NCI-H128 (cell line): Measurements from ENCODE around the gene WARS2.
"Not testable (repeated sequence)": the region's sequence is repeated elsewhere in the genome, so short reads cannot be mapped to it uniquely, and the experiment has no call there.

Source experiments
- DNase-seq: peaks from one replicate; lab custom pipeline; 2025; ENCODE audit not compliant: unreplicated experiment; lab: John Stamatoyannopoulos, UW

Gene WARS2

DNA sequence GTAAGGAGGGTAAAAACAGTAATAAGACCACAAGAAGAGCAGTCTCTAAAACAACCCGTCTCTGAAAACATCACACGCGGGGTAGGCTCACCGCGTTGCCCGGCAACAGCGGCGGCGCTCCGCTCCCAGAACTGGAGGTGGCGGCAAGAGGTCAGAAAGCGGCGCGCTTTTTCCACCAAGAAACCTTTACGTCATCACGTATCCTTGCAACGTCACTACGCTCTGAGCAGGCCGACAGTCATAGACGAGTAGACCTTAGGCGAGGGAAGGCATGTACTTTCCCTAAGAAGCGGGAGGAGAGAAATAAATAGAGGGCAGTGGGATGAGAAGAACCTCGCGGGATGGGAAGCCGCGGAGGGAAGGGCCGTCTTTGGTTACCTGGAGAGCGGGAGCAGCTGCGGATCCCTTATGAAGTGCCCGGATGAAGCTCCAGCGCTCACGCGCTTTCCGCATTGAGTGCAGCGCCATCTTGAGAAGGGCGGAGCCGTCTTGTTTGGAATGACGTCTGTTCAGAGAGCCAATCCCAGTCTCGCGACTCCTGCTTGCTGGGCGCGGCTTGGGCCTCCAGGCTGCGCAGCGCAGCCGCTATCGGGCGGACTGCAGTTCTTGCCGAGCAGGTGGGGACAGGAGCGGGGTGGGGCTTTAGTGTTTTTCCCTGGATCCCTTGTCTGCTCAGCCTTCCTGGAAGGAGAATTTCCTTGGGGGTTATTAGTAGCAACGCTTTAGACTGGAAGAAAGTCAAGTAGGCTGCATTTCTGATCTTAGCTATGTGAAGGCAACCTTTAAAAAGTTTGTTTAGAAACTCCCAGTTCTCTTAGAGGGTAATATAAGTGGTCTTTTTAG, at the start of gene WARS2:
Gene WARS2 (minus strand): TSS at position 477 of the 843 bp plus-strand sequence. CDS start 9 bp downstream, at position 468.
- peak; percentile 96 for DNase-seq

DNA sequence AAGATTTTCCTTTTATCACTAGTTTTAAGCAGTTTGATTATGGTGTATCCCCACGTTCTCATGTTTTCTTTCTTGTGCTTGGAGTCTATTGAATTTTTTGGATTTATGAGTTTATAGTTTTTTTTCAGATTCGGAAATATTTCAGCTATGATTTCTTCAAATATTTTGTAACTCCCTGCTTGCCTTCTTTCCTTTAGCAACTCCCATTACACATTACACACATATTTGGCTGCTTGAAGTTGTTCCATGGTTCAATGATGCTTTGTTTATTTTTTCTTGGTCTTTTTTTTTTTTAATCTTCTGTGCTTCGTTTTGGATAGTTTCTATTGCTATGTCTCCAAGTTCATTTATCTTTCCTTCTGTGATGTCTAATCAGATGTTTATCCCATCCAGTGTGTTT, 48.5 kb upstream of the WARS2 start:
- DNase-seq = no peak

DNA sequence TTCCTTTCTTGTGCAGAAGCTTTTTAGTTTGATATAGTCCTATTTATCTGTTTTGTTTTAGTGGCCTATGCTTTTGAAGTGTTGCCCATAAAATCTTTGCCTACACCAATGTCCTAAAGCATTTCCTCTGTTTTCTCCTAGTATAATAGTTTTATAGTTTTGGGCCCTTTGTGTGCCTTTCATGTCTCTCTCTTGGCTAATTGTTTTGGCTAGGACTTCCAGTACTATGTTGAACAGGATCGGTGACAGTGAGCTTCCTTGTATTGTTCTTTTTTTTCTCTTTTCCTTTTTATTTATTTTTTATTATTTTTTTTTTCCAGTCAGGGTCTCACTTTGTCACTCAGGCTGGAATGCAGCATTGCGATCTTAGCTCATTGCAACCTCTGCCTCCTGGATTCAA, 47.0 kb upstream of the WARS2 start:
- no peak for DNase-seq

DNA sequence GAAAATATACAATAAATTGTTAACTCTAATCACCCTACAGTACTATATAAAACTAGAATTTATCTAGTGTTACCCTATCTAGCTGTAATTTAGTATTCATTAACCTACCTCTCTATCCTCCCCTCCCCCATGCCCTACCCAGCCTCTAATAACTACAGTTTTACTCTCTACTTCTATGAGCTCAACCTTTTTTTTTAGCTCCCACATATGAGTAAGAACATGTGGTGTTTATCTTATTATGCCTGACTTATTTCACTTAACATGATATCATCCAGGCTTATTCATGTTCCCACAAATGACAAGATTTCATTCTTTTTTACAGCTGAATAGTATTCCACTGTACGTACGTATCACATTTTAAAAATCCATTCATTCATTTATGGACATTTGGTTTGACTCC, 46.0 kb upstream of the WARS2 start:
- DNase-seq = no peak

DNA sequence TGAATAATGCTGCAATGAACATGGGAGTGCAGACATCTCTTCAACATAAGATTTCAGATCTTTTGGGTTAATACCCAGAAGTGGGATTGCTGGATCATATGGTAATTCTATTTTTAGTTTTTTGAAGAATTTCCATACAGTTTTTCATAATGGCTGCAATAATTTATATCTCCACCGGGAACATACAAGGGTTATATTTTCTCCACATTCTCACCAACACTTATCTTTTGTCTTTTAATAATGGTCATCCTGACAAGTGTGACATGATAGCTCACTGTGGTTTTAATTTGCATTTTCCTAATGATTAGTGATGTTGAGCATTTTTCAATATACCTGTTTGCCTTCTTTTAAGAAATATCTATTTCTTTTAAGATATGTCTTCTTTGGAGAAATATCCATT, 44.5 kb upstream of the WARS2 start:
- no peak for DNase-seq

DNA sequence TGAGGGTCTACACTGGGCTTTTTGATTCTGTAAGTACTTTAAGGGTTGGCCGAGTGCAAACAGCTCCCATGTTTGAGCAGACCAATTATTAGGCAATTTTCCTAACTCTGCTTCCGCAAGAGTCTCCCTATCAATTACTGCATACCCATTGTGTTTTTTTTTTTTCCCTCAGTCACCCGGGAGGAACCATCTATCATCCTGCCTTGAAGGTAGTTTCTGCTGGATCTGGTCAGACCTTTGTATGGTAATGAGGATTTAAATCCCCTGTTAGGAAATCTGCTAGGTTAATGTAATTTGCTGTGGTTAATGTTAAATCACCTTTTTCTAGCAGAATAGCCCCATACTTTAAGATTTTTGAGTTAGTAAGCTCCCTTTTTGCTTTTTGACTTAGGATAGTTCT, 40.8 kb upstream of the WARS2 start:
- no peak for DNase-seq

DNA sequence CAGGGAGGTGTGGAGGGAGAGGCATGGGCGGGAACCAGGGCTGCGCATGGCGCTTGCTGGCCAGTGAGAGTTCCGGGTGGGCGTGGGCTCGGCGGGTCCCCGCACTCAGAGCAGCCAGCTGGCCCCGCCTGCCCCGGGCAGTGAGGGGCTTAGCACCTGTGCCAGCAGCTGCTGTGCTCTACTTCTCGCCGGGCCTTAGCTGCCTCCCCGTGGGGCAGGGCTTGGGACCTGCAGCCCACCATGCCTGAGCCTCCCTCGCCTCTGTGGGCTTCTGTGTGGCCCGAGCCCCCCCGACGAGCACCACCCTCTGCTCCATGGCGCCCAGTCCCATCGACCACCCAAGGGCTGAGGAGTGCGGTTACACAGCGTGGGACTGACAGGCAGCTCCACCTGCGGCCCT, 38.6 kb upstream of the WARS2 start:
- DNase-seq = no peak

DNA sequence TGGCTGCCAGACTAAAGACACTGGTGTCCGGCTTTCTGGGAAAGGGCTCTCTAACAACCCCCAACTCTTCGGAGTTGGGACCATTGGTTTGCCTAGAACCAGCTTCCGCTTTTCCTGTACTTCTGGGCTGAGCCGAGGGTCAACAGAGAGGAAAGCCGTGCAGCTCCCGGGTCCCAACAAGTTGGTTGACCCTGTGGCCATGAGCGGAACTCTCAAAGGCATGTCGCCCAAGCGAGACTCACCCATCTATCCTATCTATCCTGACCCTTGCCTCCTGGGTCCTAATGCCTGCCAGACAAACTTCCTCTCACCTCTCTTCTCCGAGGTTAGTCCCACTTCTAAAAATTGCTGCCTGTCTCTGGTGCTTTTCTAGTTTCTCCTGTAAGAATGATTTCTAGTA, 32.5 kb upstream of the WARS2 start:
- not testable (repeated sequence) for DNase-seq

DNA sequence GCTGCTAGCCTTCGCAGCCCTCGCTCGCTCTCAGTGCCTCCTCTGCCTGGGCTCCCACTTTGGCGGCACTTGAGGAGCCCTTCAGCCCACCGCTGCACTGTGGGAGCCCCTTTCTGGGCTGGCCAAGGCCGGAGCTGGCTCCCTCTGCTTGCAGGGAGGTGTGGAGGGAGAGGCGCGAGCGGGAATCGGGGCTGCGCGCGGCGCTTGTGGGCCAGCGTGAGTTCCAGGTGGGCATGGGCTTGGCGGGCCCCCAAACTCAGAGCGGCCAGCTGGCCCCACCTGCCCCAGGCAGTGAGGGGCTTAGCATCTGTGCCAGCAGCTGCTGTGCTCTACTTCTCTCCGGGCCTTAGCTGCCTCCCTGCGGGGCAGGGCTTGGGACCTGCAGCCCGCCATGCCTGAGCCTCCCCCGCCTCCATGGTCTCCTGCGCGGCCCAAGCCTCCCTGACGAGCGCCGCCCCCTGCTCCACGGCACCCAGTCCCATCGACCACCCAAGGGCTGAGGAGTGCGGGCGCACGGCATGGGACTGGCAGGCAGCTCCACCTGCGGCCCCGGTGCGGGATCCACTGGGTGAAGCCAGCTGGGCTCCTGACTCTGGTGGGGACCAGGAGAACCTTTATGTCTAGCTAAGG, 31.0 kb upstream of the WARS2 start:
- not testable (repeated sequence) for DNase-seq

DNA sequence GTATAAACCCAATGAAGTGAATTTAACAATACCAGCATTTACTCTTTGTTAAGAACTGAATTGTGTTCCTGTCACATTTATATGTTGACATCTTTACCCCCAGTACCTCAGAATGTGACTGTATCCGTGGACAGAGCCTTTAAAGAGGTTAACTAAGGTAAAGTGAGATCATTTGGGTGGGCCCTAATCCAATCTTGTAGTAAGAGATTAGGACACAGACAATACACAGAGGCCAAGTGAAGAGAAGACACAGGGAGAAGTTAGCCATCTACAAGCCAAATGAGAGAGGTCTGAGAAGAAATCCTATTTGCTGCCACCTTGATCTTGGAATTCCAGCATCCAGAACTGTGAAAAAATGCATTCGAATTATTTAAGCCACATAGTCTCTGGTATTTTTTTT, 22.9 kb upstream of the WARS2 start:
- DNase-seq = no peak

DNA sequence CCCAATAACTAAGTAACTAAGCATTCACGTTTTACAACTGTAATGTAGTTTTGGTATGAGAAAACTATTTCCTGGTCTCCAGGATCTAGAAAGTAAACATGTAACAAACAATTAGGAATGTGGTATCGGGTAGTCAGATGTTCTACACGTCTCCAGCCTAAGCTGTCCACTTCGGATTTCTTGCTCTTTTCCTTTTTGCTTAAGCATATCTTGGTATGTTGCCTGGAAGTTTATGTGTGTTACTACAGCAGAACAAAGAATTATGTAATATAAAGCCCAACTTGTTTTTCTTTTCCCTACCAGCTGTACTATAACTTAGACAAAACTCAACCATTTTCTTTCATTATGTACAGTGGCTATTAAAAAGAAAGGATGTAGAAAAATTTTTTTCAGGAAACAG, 20.4 kb upstream of the WARS2 start:
- no peak for DNase-seq

DNA sequence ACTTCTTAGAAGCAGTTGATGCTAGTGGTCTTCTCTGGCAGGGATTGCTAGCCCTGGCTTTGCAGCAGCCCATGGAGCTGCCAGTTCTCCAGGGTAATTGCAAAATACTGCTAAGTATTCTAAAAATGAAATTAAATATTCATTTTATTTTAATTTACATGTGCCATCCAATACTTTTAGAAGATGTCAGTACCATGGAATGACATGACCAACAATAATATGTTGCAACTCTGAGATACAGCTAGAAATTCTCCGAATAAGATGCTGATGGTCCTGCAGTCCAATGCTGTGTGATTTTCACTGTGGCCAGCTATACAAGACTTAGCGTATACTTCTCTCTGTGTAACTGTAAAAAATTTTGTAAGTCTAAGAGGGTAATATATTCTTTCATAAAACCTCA, 20.0 kb upstream of the WARS2 start:
- DNase-seq = no peak

DNA sequence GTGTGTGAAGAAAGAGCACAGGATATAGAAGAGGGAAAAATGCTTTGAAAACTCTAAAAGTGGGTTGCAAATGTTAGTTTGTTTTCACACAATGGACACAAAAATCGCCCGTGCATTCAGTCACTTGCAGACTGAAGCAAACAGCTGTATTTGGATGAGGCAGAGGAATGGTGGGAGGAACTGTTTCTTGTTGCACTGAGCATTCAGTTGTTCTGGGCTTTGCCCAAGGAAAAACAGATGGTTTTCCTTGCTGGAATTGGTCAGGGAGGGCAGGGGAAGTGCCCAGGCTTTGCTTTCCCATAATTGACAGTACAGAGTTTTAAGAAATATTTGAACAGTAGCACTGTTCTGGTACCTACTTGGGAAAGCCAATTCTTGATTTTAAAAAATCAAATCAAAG, 19.5 kb upstream of the WARS2 start:
- no peak for DNase-seq

DNA sequence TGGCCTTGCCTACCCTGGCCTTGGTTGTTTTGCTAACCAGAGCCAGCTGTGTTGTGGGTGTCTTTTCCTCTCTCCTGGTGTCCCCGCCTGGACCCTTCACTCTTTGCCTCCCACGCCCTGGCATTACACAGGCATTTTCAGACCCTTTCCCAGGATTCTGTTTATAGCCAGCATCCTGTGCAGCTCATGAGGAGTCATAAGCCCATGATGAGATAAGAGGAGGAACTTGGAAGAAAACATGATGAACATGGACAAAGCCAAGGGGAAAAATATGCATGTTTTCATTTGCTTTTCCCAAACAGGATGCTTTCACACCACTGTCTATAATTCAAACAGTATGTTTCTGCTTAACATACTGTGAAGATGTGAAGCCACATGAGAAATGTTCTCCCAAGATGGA, 18.7 kb upstream of the WARS2 start:
- no peak for DNase-seq

DNA sequence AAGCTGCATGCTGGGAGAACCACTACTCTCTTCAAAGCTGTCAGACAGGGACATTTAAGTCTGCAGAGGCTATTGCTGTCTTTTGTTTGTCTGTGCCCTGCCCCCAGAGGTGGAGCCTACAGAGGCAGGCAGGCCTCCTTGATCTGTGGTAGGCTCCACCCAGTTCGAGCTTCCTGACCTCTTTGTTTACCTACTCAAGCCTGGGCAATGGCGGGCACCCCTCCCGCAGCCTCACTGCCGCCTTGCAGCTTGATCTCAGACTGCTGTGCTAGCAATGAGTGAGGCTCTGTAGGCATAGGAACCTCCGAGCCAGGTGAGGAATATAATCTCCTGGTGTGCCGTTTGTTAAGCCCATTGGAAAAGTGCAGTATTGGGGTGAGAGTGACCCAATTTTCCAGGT, 16.3 kb upstream of the WARS2 start:
- not testable (repeated sequence) for DNase-seq

DNA sequence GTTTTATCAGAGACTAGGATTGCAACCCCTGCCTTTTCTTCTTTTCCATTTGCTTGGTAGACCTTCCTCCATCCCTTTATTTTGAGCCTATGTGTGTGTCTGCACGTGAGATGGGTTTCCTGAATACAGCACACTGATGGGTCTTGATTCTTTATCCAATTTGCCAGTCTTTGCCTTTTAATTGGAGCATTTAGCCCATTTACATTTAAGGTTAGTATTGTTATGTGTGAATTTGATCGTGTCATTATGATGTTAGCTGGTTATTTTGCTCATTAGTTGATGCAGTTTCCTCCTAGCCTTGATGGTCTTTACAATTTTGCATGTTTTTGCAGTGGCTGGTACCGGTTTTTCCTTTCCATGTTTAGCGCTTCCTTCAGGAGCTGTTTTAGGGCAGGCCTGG, 14.6 kb upstream of the WARS2 start:
- DNase-seq = not testable (repeated sequence)

DNA sequence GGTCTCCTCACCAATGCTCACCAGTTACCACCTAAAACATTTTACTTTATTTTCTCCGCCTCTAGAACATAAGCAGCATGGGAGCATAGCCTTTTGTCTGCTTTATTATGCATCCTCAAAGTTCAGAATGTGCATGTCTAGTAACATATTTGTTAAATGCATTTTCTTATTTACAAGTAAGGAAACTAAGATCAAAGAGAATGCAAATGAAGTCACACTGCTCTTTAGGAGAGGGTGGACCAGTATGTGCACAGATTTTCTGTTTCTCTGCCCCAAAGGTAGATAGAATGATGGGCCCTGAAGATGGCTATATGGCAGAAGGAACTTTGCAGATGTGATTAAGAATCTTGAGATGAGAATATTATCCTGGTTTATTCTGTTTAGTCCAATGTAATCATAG, 9.7 kb upstream of the WARS2 start:
- DNase-seq = no peak

DNA sequence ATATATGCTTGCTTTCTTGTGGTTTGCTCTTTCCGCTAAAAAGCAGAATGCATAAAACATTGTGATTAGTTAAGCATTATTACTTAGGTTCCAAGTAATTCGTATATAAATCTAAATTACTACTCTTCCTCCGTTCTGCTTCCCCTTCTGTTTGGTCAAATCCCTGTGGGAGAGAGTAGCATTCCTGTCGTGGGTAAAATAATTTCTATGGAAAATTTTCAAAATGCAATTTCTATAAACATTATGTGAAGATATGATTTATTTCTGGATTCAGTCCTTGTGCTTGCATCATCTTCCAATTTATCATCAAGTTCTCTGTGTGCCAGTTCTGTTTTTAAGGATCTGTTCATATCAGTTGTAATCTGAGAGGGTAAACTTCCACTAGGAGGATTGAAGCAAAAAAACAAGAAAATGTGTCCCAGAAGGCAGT, 7.2 kb upstream of the WARS2 start:
- no peak for DNase-seq

DNA sequence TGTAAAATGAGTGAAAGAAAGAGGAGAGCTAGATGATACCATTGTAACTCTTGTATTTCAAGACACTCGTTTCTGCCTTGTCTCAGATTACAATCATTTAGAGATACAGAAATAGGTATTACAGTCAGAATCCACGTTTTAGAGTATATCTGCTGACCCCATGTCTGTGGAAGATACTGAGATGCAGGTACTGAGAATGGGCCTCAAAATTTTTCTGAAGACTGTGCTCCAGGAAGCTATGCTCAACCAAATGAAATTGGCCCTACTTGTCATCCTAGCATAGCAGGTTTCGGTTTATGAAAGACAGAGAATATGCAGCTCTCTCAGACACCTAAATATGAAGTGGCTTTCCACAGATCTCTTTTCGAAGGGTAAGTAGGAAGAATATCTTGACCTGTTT, 6.0 kb upstream of the WARS2 start:
- DNase-seq = no peak

DNA sequence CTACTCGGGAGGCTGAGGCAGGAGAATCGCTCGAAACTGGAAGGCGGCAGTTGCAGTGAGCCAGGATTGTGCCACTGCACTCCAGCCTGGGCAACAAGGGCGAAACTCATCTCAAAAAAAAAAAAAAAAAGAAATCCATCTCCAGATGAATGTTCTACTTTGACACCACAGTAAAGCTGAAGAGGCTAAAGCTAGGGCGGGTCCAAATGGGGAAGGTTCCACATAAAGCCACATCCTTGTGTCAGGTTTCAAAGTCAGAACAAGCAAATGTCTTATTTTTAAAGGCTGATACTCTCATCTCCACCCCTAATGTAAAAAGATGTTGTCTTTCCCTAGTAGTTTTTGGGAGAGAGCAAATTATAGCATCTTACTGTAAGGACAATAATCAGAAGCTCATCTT, 4.4 kb upstream of the WARS2 start:
- no peak for DNase-seq

DNA sequence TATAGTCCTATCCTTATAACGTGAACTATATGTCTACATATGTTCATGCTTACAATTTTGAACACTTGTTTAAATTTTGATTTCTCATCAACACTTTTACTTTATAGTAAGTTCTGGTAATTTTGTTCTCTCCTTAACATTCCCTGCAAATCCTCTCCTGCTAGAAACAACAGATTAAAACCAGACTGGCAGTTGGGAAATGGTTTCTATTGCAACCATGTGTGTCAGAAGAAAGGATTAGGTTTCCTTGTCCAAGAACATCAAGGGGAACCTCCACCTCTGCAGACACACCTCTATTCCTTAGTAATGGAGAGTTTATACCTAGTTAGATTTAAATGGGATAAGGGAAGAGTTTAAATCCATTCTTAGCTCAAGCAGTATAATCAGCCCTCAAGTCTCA, 3.3 kb upstream of the WARS2 start:
- DNase-seq = no peak

DNA sequence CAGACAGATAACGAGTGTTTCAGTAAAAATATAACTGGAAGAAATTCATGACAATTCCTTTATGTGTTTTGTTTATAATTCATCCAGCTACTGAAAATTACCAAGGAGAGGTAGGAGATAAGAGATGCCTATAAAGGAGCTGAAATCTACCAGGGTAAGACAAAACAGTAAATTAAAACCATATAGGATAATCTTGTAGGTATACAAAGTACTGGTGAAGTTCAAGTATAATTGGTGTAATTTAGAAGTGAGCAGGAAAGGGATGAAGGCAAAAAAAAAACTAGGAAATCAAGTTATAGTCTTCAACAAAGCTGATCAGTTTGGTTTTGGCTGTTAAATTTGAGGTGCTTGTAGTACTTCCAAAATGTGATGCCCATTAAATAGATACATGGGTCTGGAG, 1.2 kb upstream of the WARS2 start:
- no peak for DNase-seq

DNA sequence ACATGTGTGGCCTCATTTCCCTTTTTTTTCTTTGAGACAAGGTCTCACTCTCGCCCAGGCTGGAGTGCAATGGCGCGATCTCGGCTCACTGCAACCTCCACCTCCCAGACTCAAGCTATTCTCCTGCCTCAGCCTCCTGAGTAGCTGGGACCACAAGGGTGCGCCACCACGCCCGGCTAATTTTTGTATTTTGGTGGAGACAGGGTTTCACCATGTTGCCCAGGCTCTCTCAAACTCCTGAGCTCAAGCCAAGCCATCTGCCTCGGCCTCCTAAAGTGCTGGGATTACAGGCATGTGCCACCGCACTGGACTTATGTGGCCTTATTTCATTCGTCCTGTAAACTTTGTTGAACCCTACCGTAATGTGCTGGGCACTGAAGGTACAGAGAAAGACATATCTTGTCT, 569 bp upstream of the WARS2 start:
- DNase-seq = no peak
